ENCODE data around the gene DHRS7B. TPM values are rescaled to one million over a fixed set of nuclear protein-coding genes. Genes with fewer than 3 reads are reported as not detected.

Gene DHRS7B
- total and polyA plus RNA-seq, 9 of the 15 experiments (the other 6 are each of a cell fraction or from before 2014, with no cell fraction given): 8.0 to 30.7 (median 14.8) TPM

- H3K9me1 ChIP-seq (ENCODE audit: control insufficient read depth, insufficient read depth, low read length): no peaks in the 10 kb centered on the region
- no peak for DNase-seq (ENCODE audit: extremely low read depth in 1 of 4, low spot score in 3 of 4)
- FAIRE-seq: no peak
- BruUV-seq (replicated peaks): no TSS peak
- in situ Hi-C loops (cut with MboI): no loop called here
- H3K27ac ChIP-seq (ENCODE audit: extremely low read depth, low read depth, low read length): no peak overlapping the region
- POLR2A ChIA-PET: no interaction called here
- H2AFZ ChIP-seq (ENCODE audit: low read depth, low read length): no peak overlapping the region
- H3K4me3 ChIP-seq: no peak overlapping the region
- 97% methylated on average over 11 of the region's 17 CpGs for WGBS (ENCODE audit: insufficient coverage, low coverage, missing lambda C conversion rate)
- intact Hi-C loops (cut with micrococcal nuclease): no loop called here
- H3K79me2 ChIP-seq (ENCODE audit: control insufficient read depth, insufficient read depth, low read length): no peaks in the 10 kb centered on the region
- peaks cover 17% of the 10 kb centered on the region; the same call in 2 of the 3 replicates for H3K36me3 ChIP-seq (ENCODE audit: control insufficient read depth, insufficient read depth, low read length)
- no peak for ATAC-seq
- H3K9me3 ChIP-seq (replicated peaks; ENCODE audit: control insufficient read depth, insufficient read depth, low read depth, low read length): no peaks in the 10 kb centered on the region
- H3K27me3 ChIP-seq (ENCODE audit: control insufficient read depth in 2 of 2, insufficient read depth in 2 of 2, low read length in 2 of 2): no peaks in the 10 kb centered on the region
- peaks cover 0 to 9% of the 10 kb centered on the region in 2 experiments; a peak in 2 of 5 replicates for H3K4me1 ChIP-seq (replicated peaks in 1 of 2; ENCODE audit: control insufficient read depth in 2 of 2, insufficient read depth in 2 of 2, low read length in 2 of 2)
- CTCF ChIA-PET (ENCODE audit: low intra/inter-chr PET ratio): no interaction called here
- no peaks in the 10 kb centered on the region for H4K20me1 ChIP-seq (replicated peaks; ENCODE audit: control insufficient read depth, insufficient read depth, low read length)
- no peak overlapping the region for H3K9ac ChIP-seq (ENCODE audit: insufficient read depth in 1 of 2, low read depth in 2 of 2, low read length in 2 of 2)
- H3K4me2 ChIP-seq (ENCODE audit: insufficient read depth, low read length): no peak overlapping the region
- TF ChIP-seq ARID3A (IDR thresholded peaks at IDR 0.05; ENCODE audit: borderline replicate concordance, low read depth, low read length): no peak
- no peak for TF ChIP-seq SLC30A9 (CRISPR knock-in tag; IDR thresholded peaks at IDR 0.05)
- no peak for TF ChIP-seq ZNF280B (CRISPR knock-in tag; IDR thresholded peaks at IDR 0.05)
- TF ChIP-seq ATF2 (CRISPR knock-in tag; IDR thresholded peaks at IDR 0.05): no peak
- no peak for TF ChIP-seq TAF15 (IDR thresholded peaks at IDR 0.05; ENCODE audit: low read depth, low read length)
- no peak for TF ChIP-seq ARNT (IDR thresholded peaks at IDR 0.05)
- TF ChIP-seq CGGBP1 (CRISPR knock-in tag; IDR thresholded peaks at IDR 0.05): no peak
- TF ChIP-seq ZC3H4 (CRISPR knock-in tag; IDR thresholded peaks at IDR 0.05; ENCODE audit: borderline replicate concordance): no peak
- no peak for TF ChIP-seq ZNF133 (CRISPR knock-in tag; IDR thresholded peaks at IDR 0.05)
- no peak for TF ChIP-seq ZNF551 (CRISPR knock-in tag; IDR thresholded peaks at IDR 0.05)
- no peak for TF ChIP-seq SP2 (IDR thresholded peaks at IDR 0.05; ENCODE audit: extremely low read depth, low read depth, low read length, poor library complexity, severe bottlenecking)
- no peak for TF ChIP-seq ZNF764 (CRISPR knock-in tag; IDR thresholded peaks at IDR 0.05; ENCODE audit: low read depth)
- no peak for TF ChIP-seq TCF15 (CRISPR knock-in tag; IDR thresholded peaks at IDR 0.05)
- no peak for TF ChIP-seq ZNF699 (CRISPR knock-in tag; IDR thresholded peaks at IDR 0.05; ENCODE audit: insufficient replicate concordance)
Observed at GRCh38 chr17:21171970-21172510, 45.3 kb downstream of the DHRS7B start.
